HepG2 (cell line): ENCODE data around the gene TBCE. TPM values are rescaled to one million over a fixed set of nuclear protein-coding genes. Genes with fewer than 3 reads are reported as not detected.

ENCODE experiments used
- ATAC-seq: fragments of 200-7000 bp; cut with Tn5 transposase; 3 replicates; pipeline ENCODE4 v1.9.1; 2020; ENCODE audit warnings: mild to moderate bottlenecking, moderate library complexity
- BruUV-seq: library from RNA; stranded (reverse); fragments of 400-500 nt; replicated peaks from 2 replicates; lab custom pipeline; 2021; lab: Mats Ljungman, UMichigan
- CTCF ChIA-PET: fragments of 300-600 bp; formaldehyde crosslinking; extraction: SDS; loops from one replicate; lab custom pipeline; 2021; ENCODE audit warnings: low total read pairs, inconsistent platforms, low intra/inter-chr PET ratio; lab: Yijun Ruan, JAX
- POLR2A ChIA-PET: fragments of 350-600 bp; sonication (Branson Sonifier 250); formaldehyde crosslinking; loops from one replicate; lab custom pipeline; 2020; ENCODE audit warnings: antibody characterized with exemption, inconsistent platforms; lab: Yijun Ruan, JAX
- DNase-seq: peaks from one replicate; pipeline ENCODE4 v3.0.0-alpha.2; 2015; ENCODE audit warnings: low spot score
- FAIRE-seq: peaks from 3 replicates; lab custom pipeline; 2011; peaks lifted over from hg19 to GRCh38; lab: Jason Lieb, UNC
- H2AFZ ChIP-seq: one replicate; pipeline ENCODE4 v1.6.1; 2011; ENCODE audit warnings: low read length, inconsistent platforms
- H3K27ac ChIP-seq: fragments of 300-600 bp; 3 replicates; pipeline ENCODE4 v1.8.0; 2011; ENCODE audit warnings: mixed run types, mild to moderate bottlenecking, mixed read lengths, low read length, inconsistent platforms; ENCODE audit not compliant: insufficient read depth; ENCODE audit errors: extremely low read length
- H3K27me3 ChIP-seq, 2 experiments: fragments of 200-600 bp in 1 of 2; 2 replicates in 1 of 2; 3 replicates in 1 of 2; pipeline versions ENCODE4 v1.6.0 to v1.8.0; 2011; ENCODE audit warnings: low read length in 2 of 2, mild to moderate bottlenecking in 2 of 2, moderate library complexity in 2 of 2, inconsistent platforms in 1 of 2; ENCODE audit not compliant: insufficient read depth in 2 of 2, control insufficient read depth in 1 of 2
- H3K36me3 ChIP-seq, 2 experiments: fragments of 200-600 bp in 1 of 2; replicated peaks in 1 of 2; 2 replicates in 1 of 2; 3 replicates in 1 of 2; pipeline versions ENCODE4 v1.5.1 to v1.8.0; 2011; ENCODE audit warnings: low read length in 2 of 2, inconsistent platforms in 1 of 2; ENCODE audit not compliant: insufficient read depth in 2 of 2, control insufficient read depth in 1 of 2
- H3K4me1 ChIP-seq: 2 replicates; pipeline ENCODE4 v1.5.1; 2012; ENCODE audit warnings: low read length, inconsistent platforms; ENCODE audit not compliant: insufficient read depth
- H3K4me2 ChIP-seq: 2 replicates; pipeline ENCODE4 v1.6.0; 2011; ENCODE audit warnings: low read depth, low read length, inconsistent platforms
- H3K4me3 ChIP-seq, 3 experiments: fragments of 200-600 bp in 1 of 3; sonication (generic), shearing (Covaris generic) in 1 of 3; replicated peaks in 1 of 3; 2 replicates each; pipeline ENCODE4 v1.5.1; 2011 to 2016; ENCODE audit warnings: low read length in 3 of 3, inconsistent platforms in 2 of 3, low read depth in 2 of 3, mild to moderate bottlenecking in 2 of 3, control low read depth in 1 of 3, mixed read lengths in 1 of 3; ENCODE audit not compliant: insufficient read depth in 1 of 3
- H3K79me2 ChIP-seq: one replicate; pipeline ENCODE4 v1.6.1; 2011; ENCODE audit warnings: low read length, inconsistent platforms; ENCODE audit not compliant: insufficient read depth
- H3K9ac ChIP-seq: 2 replicates; pipeline ENCODE4 v1.6.0; 2011; ENCODE audit warnings: mild to moderate bottlenecking, low read depth, low read length, inconsistent platforms; ENCODE audit not compliant: insufficient read depth
- H3K9me3 ChIP-seq: 2 replicates; pipeline ENCODE4 v1.5.1; 2012; ENCODE audit warnings: mild to moderate bottlenecking, low read length
- H4K20me1 ChIP-seq: 2 replicates; pipeline ENCODE4 v1.6.0; 2011; ENCODE audit warnings: inconsistent platforms, mild to moderate bottlenecking, low read length, moderate library complexity; ENCODE audit not compliant: insufficient read depth
- ATAD3A ChIP-seq: sonication (generic); formaldehyde crosslinking; IDR thresholded peaks from 2 replicates; pipeline ENCODE4 v1.4.0; 2020; ENCODE audit warnings: missing genetic modification reagents
- CSRNP2 ChIP-seq: sonication (generic); formaldehyde crosslinking; conservative IDR thresholded peaks from 2 replicates; pipeline ENCODE4 v1.8.0; 2022; ENCODE audit warnings: low read depth, missing genetic modification reagents
- FOXM1 ChIP-seq: sonication (generic); formaldehyde crosslinking; IDR thresholded peaks from 2 replicates; pipeline ENCODE4 v1.5.0; 2020; ENCODE audit warnings: missing genetic modification reagents
- MYC ChIP-seq: sonication (generic); formaldehyde crosslinking; IDR thresholded peaks from 2 replicates; pipeline ENCODE4 v1.9.0; 2021; ENCODE audit warnings: missing genetic modification reagents, borderline replicate concordance
- SRSF9 ChIP-seq: fragments of 200-400 bp; formaldehyde crosslinking; IDR thresholded peaks from 2 replicates; pipeline ENCODE4 v1.6.1; 2018; ENCODE audit warnings: borderline replicate concordance, mild to moderate bottlenecking, low read depth, low read length; ENCODE audit not compliant: insufficient read depth, poor library complexity, severe bottlenecking
- TOPORS ChIP-seq: sonication (generic); formaldehyde crosslinking; IDR thresholded peaks from 2 replicates; pipeline ENCODE4 v1.8.0; 2023; ENCODE audit warnings: mild to moderate bottlenecking, missing genetic modification reagents
- ZBTB38 ChIP-seq: sonication (generic); formaldehyde crosslinking; IDR thresholded peaks from 2 replicates; pipeline ENCODE4 v1.5.1; 2020; ENCODE audit warnings: mild to moderate bottlenecking, missing genetic modification reagents
- ZNF230 ChIP-seq: sonication (generic); formaldehyde crosslinking; IDR thresholded peaks from 2 replicates; pipeline ENCODE4 v1.4.0; 2020; ENCODE audit warnings: mild to moderate bottlenecking, missing genetic modification reagents
- ZNF430 ChIP-seq: sonication (generic); formaldehyde crosslinking; IDR thresholded peaks from 2 replicates; pipeline ENCODE4 v1.9.0; 2021; ENCODE audit warnings: mild to moderate bottlenecking, missing genetic modification reagents
- ZNF652 ChIP-seq: IDR thresholded peaks from 2 replicates; pipeline ENCODE4 v1.6.1; 2016; ENCODE audit warnings: low read depth, borderline replicate concordance
- ZNF687 ChIP-seq: sonication (generic); formaldehyde crosslinking; IDR thresholded peaks from 2 replicates; pipeline ENCODE4 v1.5.1; 2020; ENCODE audit warnings: mild to moderate bottlenecking, missing genetic modification reagents, moderate library complexity
- ZSCAN12 ChIP-seq: sonication (generic); formaldehyde crosslinking; IDR thresholded peaks from 2 replicates; pipeline ENCODE4 v1.9.0; 2021; ENCODE audit warnings: mild to moderate bottlenecking, missing genetic modification reagents
- WGBS: methylation state at CpG from one replicate; pipeline ENCODE4 v1.1.6; 2017; ENCODE audit warnings: low lambda C conversion rate; 5-methylcytosine and 5-hydroxymethylcytosine counted together
- in situ Hi-C: cut with HindIII; loops from 2 replicates; pipeline ENCODE4 v1.10.0; 2017; ENCODE audit warnings: low pct_unique_long_range_greater_than_20kb; ENCODE audit not compliant: extremely low pct_ligation_motif_present
- intact Hi-C: fragments of 100-400 bp; cut with micrococcal nuclease; formaldehyde crosslinking; loops from one replicate; pipeline ENCODE4 v1.10.0; 2022; ENCODE audit not compliant: unreplicated experiment
- polyA plus RNA-seq, 8 experiments: library from polyadenylated mRNA; depleted of rRNA in 3 of 8; stranded (reverse) in 7 of 8; unstranded in 1 of 8; fragments of >200 nt; fragmentation: Illumina TruSeq in 4 of 8; extraction: Trizol in 4 of 8; gene quantifications; 2 replicates each; pipeline versions ENCODE4 v1.2.1 to v1.2.3, GENCODE V29; 2011 to 2016; ENCODE audit warnings: low read depth in 4 of 8, missing spikeins in 1 of 8, mixed read lengths in 1 of 8; ENCODE audit not compliant: insufficient read depth in 1 of 8
- total RNA-seq, 5 experiments: library from RNA; depleted of rRNA; stranded (reverse); fragments of >200 nt; fragmentation: Illumina TruSeq; extraction: Trizol; gene quantifications; 2 replicates each; pipeline ENCODE4 v1.2.3, GENCODE V29; 2016; ENCODE audit warnings: low read depth in 1 of 5
- TF ChIP-seq, protein P1 (sequence below): sonication (generic); formaldehyde crosslinking; IDR thresholded peaks from 2 replicates; pipeline ENCODE4 v1.9.0; 2022; ENCODE audit warnings: missing genetic modification reagents, mild to moderate bottlenecking, borderline replicate concordance
- TF ChIP-seq, protein P2 (sequence below): sonication (generic); formaldehyde crosslinking; IDR thresholded peaks from 2 replicates; pipeline ENCODE4 v1.5.1; 2020; ENCODE audit warnings: missing genetic modification reagents, mild to moderate bottlenecking, borderline replicate concordance

TBCE gene
- total and polyA plus RNA-seq, 2 of the 13 experiments (the other 11 are each of a cell fraction or from before 2014, with no cell fraction given), result 25.6 to 31.1 TPM

GRCh38 chr1:235326719-235327558 is 40.3 kb upstream of the TBCE start:
- Histone ChIP-seq H3K4me3 (peak overlapping the region; percentile 78 to 92 (median 86)), H3K27me3 (no peaks in the 10 kb centered on the region; a peak in 1 of 5 replicates), H3K27ac (peak overlapping the region; percentile 89), H3K4me1 (peaks cover 47% of the 10 kb centered on the region), H3K36me3 (no peaks in the 10 kb centered on the region; a peak in 3 of 5 replicates), H3K4me2 (peak overlapping the region; percentile 82), H3K79me2 (peaks cover 90% of the 10 kb centered on the region), H3K9ac (peak overlapping the region; percentile 93), H3K9me3 (no peaks in the 10 kb centered on the region), H4K20me1 (peaks cover 37% of the 10 kb centered on the region), H2AFZ (no peak overlapping the region)
- CTCF ChIA-PET, result no interaction called here
- WGBS, result 1% methylated on average over 11 of the region's 78 CpGs
- intact Hi-C loops, result no loop called here
- no TSS peak for BruUV-seq
- POLR2A ChIA-PET, result interaction anchor here (1.7 kb wide), 1 partner anchor 82 kb away, joined by 5 read pairs; no protein-coding TSS in a partner anchor
- FAIRE-seq (no peak), ATAC-seq (peak; percentile 5), DNase-seq (peak; percentile 21)
- in situ Hi-C loops, result loop anchor here (10.0 kb wide), 1 partner anchor 72 kb away; no protein-coding TSS in a partner anchor
- TF ChIP-seq MYC, result peak; percentile 21; the same call in 1 of the 2 replicates
- TF ChIP-seq SRSF9, result no peak
- peak; percentile 55 for TF ChIP-seq ZNF687 (CRISPR knock-in tag)
- no peak for TF ChIP-seq ZNF230 (CRISPR knock-in tag)
- TF ChIP-seq, protein P1, sequence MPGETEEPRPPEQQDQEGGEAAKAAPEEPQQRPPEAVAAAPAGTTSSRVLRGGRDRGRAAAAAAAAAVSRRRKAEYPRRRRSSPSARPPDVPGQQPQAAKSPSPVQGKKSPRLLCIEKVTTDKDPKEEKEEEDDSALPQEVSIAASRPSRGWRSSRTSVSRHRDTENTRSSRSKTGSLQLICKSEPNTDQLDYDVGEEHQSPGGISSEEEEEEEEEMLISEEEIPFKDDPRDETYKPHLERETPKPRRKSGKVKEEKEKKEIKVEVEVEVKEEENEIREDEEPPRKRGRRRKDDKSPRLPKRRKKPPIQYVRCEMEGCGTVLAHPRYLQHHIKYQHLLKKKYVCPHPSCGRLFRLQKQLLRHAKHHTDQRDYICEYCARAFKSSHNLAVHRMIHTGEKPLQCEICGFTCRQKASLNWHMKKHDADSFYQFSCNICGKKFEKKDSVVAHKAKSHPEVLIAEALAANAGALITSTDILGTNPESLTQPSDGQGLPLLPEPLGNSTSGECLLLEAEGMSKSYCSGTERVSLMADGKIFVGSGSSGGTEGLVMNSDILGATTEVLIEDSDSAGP, result peak; percentile 26; the same call in 1 of the 2 replicates
- no peak for TF ChIP-seq FOXM1 (CRISPR knock-in tag)
- peak; percentile 15; the same call in 1 of the 2 replicates for TF ChIP-seq ZBTB38 (CRISPR knock-in tag)
- TF ChIP-seq TOPORS, result no peak
- TF ChIP-seq ZNF430 (CRISPR knock-in tag), result 0 out of 2 replicates have a peak, but pooled peaks have one; percentile 9
- TF ChIP-seq ATAD3A (CRISPR knock-in tag), result no peak
- no peak for TF ChIP-seq ZNF652 (CRISPR knock-in tag)
- TF ChIP-seq ZSCAN12 (CRISPR knock-in tag), result no peak
- no peak for TF ChIP-seq CSRNP2 (CRISPR knock-in tag)
- TF ChIP-seq, protein P2, sequence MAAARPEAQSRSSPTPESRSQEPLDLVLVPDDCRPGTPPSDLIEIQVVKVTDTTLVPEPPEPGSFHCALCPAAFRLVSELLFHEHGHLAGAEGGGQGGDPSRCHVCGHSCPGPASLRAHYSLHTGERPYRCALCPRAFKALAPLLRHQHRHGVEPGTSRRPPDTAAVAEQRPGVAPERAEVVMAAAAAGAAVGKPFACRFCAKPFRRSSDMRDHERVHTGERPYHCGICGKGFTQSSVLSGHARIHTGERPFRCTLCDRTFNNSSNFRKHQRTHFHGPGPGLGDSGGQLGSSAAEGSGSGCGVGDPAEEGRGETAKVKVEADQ, result 0 out of 2 replicates have a peak, but pooled peaks have one; percentile 32
